H1 (cell line): ENCODE results near the gene DNAJC21. TPM values are rescaled to one million over a fixed set of nuclear protein-coding genes. Genes with fewer than 3 reads are reported as not detected.

Experiments used
- CREB1 ChIP-seq: IDR thresholded peaks from 2 replicates; pipeline ENCODE4 v1.6.1; 2012; ENCODE audit warnings: inconsistent platforms
- CTBP2 ChIP-seq: IDR thresholded peaks from 2 replicates; pipeline ENCODE4 v1.7.0; 2011; ENCODE audit warnings: borderline replicate concordance, mild to moderate bottlenecking, moderate library complexity, mixed read lengths, low read length; ENCODE audit not compliant: insufficient read depth, insufficient read length
- POU5F1 ChIP-seq: IDR thresholded peaks from 2 replicates; pipeline ENCODE4 v1.6.1; 2011; ENCODE audit warnings: low read depth, mild to moderate bottlenecking, low read length, moderate library complexity
- polyA plus RNA-seq, 7 experiments: library from polyadenylated mRNA; depleted of rRNA in 3 of 7; stranded (reverse) in 5 of 7; unstranded in 2 of 7; fragments of >200 nt in 5 of 7; fragments of 200-250 nt in 2 of 7; gene quantifications; 1 replicate in 5 of 7; 2 replicates in 1 of 7; 4 replicates in 1 of 7; pipeline versions ENCODE4 v1.2.1 to v1.2.3, GENCODE V29; 2011 to 2013; ENCODE audit warnings: missing spikeins in 2 of 7, mixed read lengths in 2 of 7
- total RNA-seq: library from RNA; stranded (reverse); fragmentation: NEBNext Ultra II Directional; extraction: Animal tissue kit (Norgen Biotek cat#: 25700); gene quantifications from 2 replicates; pipeline ENCODE4 v1.2.1, GENCODE V29; 2021

The DNAJC21 gene
- total and polyA plus RNA-seq, 2 of the 8 experiments (the other 6 are each of a cell fraction or from before 2014, with no cell fraction given): 5.1 to 47.5 TPM

DNA sequence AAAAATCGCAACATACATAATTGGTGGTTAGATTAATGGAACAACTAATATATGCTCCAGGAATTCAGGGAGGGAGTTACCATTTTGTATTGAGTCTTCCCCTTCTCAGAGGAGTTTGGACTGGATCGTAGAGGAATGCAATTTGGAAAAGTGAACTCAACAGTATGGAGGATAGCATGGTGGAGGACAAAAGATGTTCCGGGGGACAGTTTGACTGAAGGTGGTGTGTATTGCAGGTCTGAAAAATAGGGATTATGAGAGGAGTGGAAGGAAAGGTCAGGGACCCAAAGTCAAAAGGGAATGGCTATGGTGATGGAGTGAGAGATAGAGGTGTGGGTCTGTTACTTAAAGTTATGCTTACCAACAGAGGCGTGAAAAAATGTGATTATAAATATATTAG is 1.5 kb downstream of the DNAJC21 start (continued):
- TF ChIP-seq CTBP2: no peak
- no peak for TF ChIP-seq POU5F1
- no peak for TF ChIP-seq CREB1
